ENCODE results near the gene SLC66A1. TPM values are rescaled to one million over a fixed set of nuclear protein-coding genes. Genes with fewer than 3 reads are reported as not detected.

The SLC66A1 gene
- total RNA-seq, 1 donor from 2014 or later, result 18.8 TPM

- H3K4me3 Mint-ChIP-seq (ENCODE audit: unreplicated experiment), result no peak overlapping the region
- peak overlapping the region; percentile 13 for H3K27ac Mint-ChIP-seq (ENCODE audit: unreplicated experiment)
- DNase-seq (ENCODE audit: low spot score), result no peak
- no peaks in the 10 kb centered on the region for H3K9me3 Mint-ChIP-seq (ENCODE audit: low read depth)
- peaks cover 15% of the 10 kb centered on the region for H3K36me3 Mint-ChIP-seq (ENCODE audit: low read depth)
- no peaks in the 10 kb centered on the region for H3K27me3 Mint-ChIP-seq (ENCODE audit: low read depth)
- H3K4me1 Mint-ChIP-seq (ENCODE audit: low read depth), result peaks cover 23% of the 10 kb centered on the region
- TF ChIP-seq CTCF (IDR thresholded peaks at IDR 0.05), result no peak
Observed at GRCh38 chr1:19360843-19361610, 48.9 kb downstream of the SLC66A1 start.

- H3K27ac Mint-ChIP-seq (ENCODE audit: unreplicated experiment), result no peak overlapping the region
- H3K4me3 Mint-ChIP-seq (ENCODE audit: unreplicated experiment), result no peak overlapping the region
Observed at GRCh38 chr1:19361611-19362147, 49.6 kb downstream of the SLC66A1 start.

GRCh38 chr1:19363536-19364152 lies 51.5 kb downstream of the SLC66A1 start:
- Mint-ChIP-seq H3K27ac (ENCODE audit: unreplicated experiment) (peak overlapping the region; percentile 55), H3K36me3 (ENCODE audit: low read depth) (peaks cover 8% of the 10 kb centered on the region), H3K9me3 (ENCODE audit: low read depth) (no peaks in the 10 kb centered on the region), H3K4me1 (ENCODE audit: low read depth) (peaks cover 34% of the 10 kb centered on the region), H3K27me3 (ENCODE audit: low read depth) (no peaks in the 10 kb centered on the region), H3K4me3 (ENCODE audit: unreplicated experiment) (no peak overlapping the region)
- TF ChIP-seq CTCF (IDR thresholded peaks at IDR 0.05), result no peak
- no peak for DNase-seq (ENCODE audit: low spot score)

More at GRCh38 chr1:19361611-19362147, 49.6 kb downstream of the SLC66A1 start:
- H3K27me3 Mint-ChIP-seq (ENCODE audit: low read depth), result no peaks in the 10 kb centered on the region
- H3K36me3 Mint-ChIP-seq (ENCODE audit: low read depth), result peaks cover 12% of the 10 kb centered on the region
- no peaks in the 10 kb centered on the region for H3K9me3 Mint-ChIP-seq (ENCODE audit: low read depth)
- DNase-seq (ENCODE audit: low spot score), result no peak
- TF ChIP-seq CTCF (IDR thresholded peaks at IDR 0.05), result no peak
- peaks cover 29% of the 10 kb centered on the region for H3K4me1 Mint-ChIP-seq (ENCODE audit: low read depth)

- Mint-ChIP-seq H3K27me3 (ENCODE audit: low read depth) (no peaks in the 10 kb centered on the region), H3K9me3 (ENCODE audit: low read depth) (no peaks in the 10 kb centered on the region), H3K27ac (ENCODE audit: unreplicated experiment) (peak overlapping the region; percentile 60), H3K4me1 (ENCODE audit: low read depth) (peaks cover 37% of the 10 kb centered on the region), H3K36me3 (ENCODE audit: low read depth) (peaks cover 9% of the 10 kb centered on the region), H3K4me3 (ENCODE audit: unreplicated experiment) (no peak overlapping the region)
- no peak for TF ChIP-seq CTCF (IDR thresholded peaks at IDR 0.05)
- DNase-seq (ENCODE audit: low spot score), result no peak
Observed at GRCh38 chr1:19365721-19366120, 53.6 kb downstream of the SLC66A1 start.
